HCT116 (cell line): ENCODE data around the gene EFCAB8. TPM values are rescaled to one million over a fixed set of nuclear protein-coding genes. Genes with fewer than 3 reads are reported as not detected.

Experiments
- ATAC-seq: fragments of 200-7000 bp; cut with Tn5 transposase; 2 replicates; pipeline ENCODE4 v1.9.1; 2020; ENCODE audit warnings: mild to moderate bottlenecking, moderate library complexity
- BruUV-seq: library from RNA; stranded (reverse); fragments of 400-500 nt; replicated peaks from 2 replicates; lab custom pipeline; 2021; lab: Mats Ljungman, UMichigan
- CTCF ChIA-PET: fragments of 300-600 bp; sonication (Branson Sonifier 250); formaldehyde crosslinking; loops from one replicate; lab custom pipeline; 2021; ENCODE audit warnings: antibody characterized with exemption; lab: Charles Lee
- POLR2A ChIA-PET: fragments of 300-600, 350-600 bp; sonication (Branson Sonifier 250); formaldehyde crosslinking; loops from one replicate; lab custom pipeline; 2021; ENCODE audit warnings: antibody characterized with exemption; lab: Charles Lee
- RAD21 ChIA-PET, 2 experiments: fragments of 300-600 bp; sonication (Branson Sonifier 250); formaldehyde crosslinking; loops; one replicate each; lab custom pipeline; 2023; ENCODE audit warnings: low total read pairs in 2 of 2; ENCODE audit not compliant: uncharacterized antibody in 2 of 2, unreplicated experiment in 2 of 2, low non-redundant PET in 1 of 2; lab: Charles Lee
- DNase-seq: peaks from one replicate; pipeline ENCODE4 v3.0.0-alpha.2; 2010; ENCODE audit warnings: low read depth, low spot score
- H2AFZ ChIP-seq: fragments of 200-600 bp; shearing (Covaris generic), sonication (generic); 2 replicates; pipeline ENCODE4 v1.6.1; 2017; ENCODE audit warnings: low read depth, mixed run types, mixed read lengths, antibody characterized with exemption, low read length; ENCODE audit not compliant: poor library complexity, severe bottlenecking
- H3K27ac ChIP-seq: 2 replicates; pipeline ENCODE4 v1.5.1; 2012; ENCODE audit warnings: low read depth, low read length
- H3K27me3 ChIP-seq: fragments of 200-600 bp; sonication (generic); 2 replicates; pipeline ENCODE4 v1.6.1; 2016; ENCODE audit warnings: mixed run types, low read length, mixed read lengths; ENCODE audit not compliant: insufficient read depth
- H3K36me3 ChIP-seq, 2 experiments: fragments of 200-500 bp in 1 of 2; fragments of 200-600 bp in 1 of 2; sonication (Bioruptor generic) in 1 of 2; sonication (generic) in 1 of 2; 2 replicates each; pipeline versions ENCODE4 v1.5.1 to v1.6.1; 2014 to 2016; ENCODE audit warnings: low read length in 2 of 2, inconsistent platforms in 1 of 2, mixed read lengths in 1 of 2, mixed run types in 1 of 2; ENCODE audit not compliant: insufficient read depth in 2 of 2, control insufficient read depth in 1 of 2
- H3K4me1 ChIP-seq, 2 experiments: fragments of 200-600 bp in 1 of 2; sonication (generic) in 1 of 2; 2 replicates each; pipeline versions ENCODE4 v1.5.1 to v1.6.1; 2012 to 2017; ENCODE audit warnings: low read length in 2 of 2, inconsistent platforms in 1 of 2, mild to moderate bottlenecking in 1 of 2, mixed read lengths in 1 of 2, mixed run types in 1 of 2, moderate library complexity in 1 of 2; ENCODE audit not compliant: insufficient read depth in 2 of 2, control insufficient read depth in 1 of 2
- H3K4me2 ChIP-seq: fragments of 200-600 bp; sonication (generic); 2 replicates; pipeline ENCODE4 v1.6.1; 2017; ENCODE audit warnings: mixed run types, low read length, mixed read lengths
- H3K4me3 ChIP-seq, 2 experiments: fragments of 200-600 bp in 1 of 2; sonication (generic) in 1 of 2; replicated peaks in 1 of 2; 2 replicates each; pipeline ENCODE4 v1.5.1; 2011 to 2016; ENCODE audit warnings: low read length in 2 of 2, control low read depth in 1 of 2, low read depth in 1 of 2, mild to moderate bottlenecking in 1 of 2, mixed read lengths in 1 of 2, mixed run types in 1 of 2
- H3K79me2 ChIP-seq: fragments of 200-600 bp; sonication (generic); 2 replicates; pipeline ENCODE4 v1.6.1; 2017; ENCODE audit warnings: mild to moderate bottlenecking, mixed run types, low read length, moderate library complexity, mixed read lengths; ENCODE audit not compliant: insufficient read depth
- H3K9ac ChIP-seq: fragments of 200-600 bp; sonication (generic); 2 replicates; pipeline ENCODE4 v1.6.1; 2016; ENCODE audit warnings: low read length, mixed read lengths
- H3K9me2 ChIP-seq: fragments of 200-600 bp; sonication (generic), shearing (Covaris generic); 2 replicates; pipeline ENCODE4 v1.6.1; 2017; ENCODE audit warnings: mixed run types, mild to moderate bottlenecking, moderate library complexity; ENCODE audit not compliant: insufficient read depth
- H3K9me3 ChIP-seq, 2 experiments: fragments of 200-500 bp in 1 of 2; fragments of 200-600 bp in 1 of 2; sonication (Bioruptor generic) in 1 of 2; sonication (generic) in 1 of 2; 2 replicates each; pipeline ENCODE4 v1.6.1; 2014 to 2017; ENCODE audit warnings: low read length in 2 of 2, mixed read lengths in 2 of 2, inconsistent platforms in 1 of 2, low read depth in 1 of 2, mild to moderate bottlenecking in 1 of 2, mixed run types in 1 of 2, moderate library complexity in 1 of 2; ENCODE audit not compliant: control insufficient read depth in 1 of 2, insufficient read depth in 1 of 2
- H4K20me1 ChIP-seq: fragments of 200-600 bp; sonication (generic), shearing (Covaris generic); 2 replicates; pipeline ENCODE4 v1.6.1; 2017; ENCODE audit warnings: mixed run types, mild to moderate bottlenecking, moderate library complexity; ENCODE audit not compliant: insufficient read depth
- CBX3 ChIP-seq: IDR thresholded peaks from 2 replicates; pipeline ENCODE4 v1.6.1; 2012; ENCODE audit warnings: low read depth
- CEBPB ChIP-seq: IDR thresholded peaks from 2 replicates; pipeline ENCODE4 v1.6.1; 2012; ENCODE audit warnings: low read depth
- CTCF ChIP-seq, 3 experiments: fragments of 200-600 bp in 1 of 3; sonication (generic) in 1 of 3; IDR thresholded peaks in 2 of 3; conservative IDR thresholded peaks in 1 of 3; 2 replicates each; pipeline ENCODE4 v1.5.1; 2012 to 2017; ENCODE audit warnings: low read depth in 2 of 3, low read length in 2 of 3, antibody characterized with exemption in 1 of 3, borderline replicate concordance in 1 of 3, control low read depth in 1 of 3, mild to moderate bottlenecking in 1 of 3, mixed read lengths in 1 of 3, mixed run types in 1 of 3, moderate library complexity in 1 of 3; ENCODE audit not compliant: insufficient read depth in 1 of 3
- EGR1 ChIP-seq: IDR thresholded peaks from 2 replicates; pipeline ENCODE4 v1.6.1; 2012; ENCODE audit warnings: low read depth
- ELF1 ChIP-seq: IDR thresholded peaks from 2 replicates; pipeline ENCODE4 v1.6.1; 2012; ENCODE audit warnings: low read depth, borderline replicate concordance
- POLR2A ChIP-seq: IDR thresholded peaks from 2 replicates; pipeline ENCODE4 v1.7.0; 2011; ENCODE audit warnings: borderline replicate concordance; ENCODE audit not compliant: insufficient read depth, insufficient read length; ENCODE audit errors: extremely low read depth
- REST ChIP-seq: IDR thresholded peaks from 2 replicates; pipeline ENCODE4 v1.6.1; 2012; ENCODE audit warnings: low read depth
- YY1 ChIP-seq: IDR thresholded peaks from 2 replicates; pipeline ENCODE4 v1.6.1; 2011; ENCODE audit warnings: low read length, low read depth, moderate library complexity, mild to moderate bottlenecking; ENCODE audit not compliant: insufficient replicate concordance; ENCODE audit errors: extremely low read depth
- ZNF274 ChIP-seq: fragments of 200-500 bp; sonication (Bioruptor generic); IDR thresholded peaks from 2 replicates; pipeline ENCODE4 v1.6.1; 2014; ENCODE audit warnings: mild to moderate bottlenecking, low read depth, low read length, inconsistent platforms
- intact Hi-C: fragments of 100-400 bp; cut with micrococcal nuclease; formaldehyde crosslinking; loops from 2 replicates; pipeline ENCODE4 v1.10.0; 2022
- total RNA-seq: library from RNA; stranded (reverse); gene quantifications from one replicate; pipeline ENCODE4 v1.2.1, GENCODE V29; 2021; ENCODE audit not compliant: unreplicated experiment
- TF ChIP-seq, protein P1 (sequence below): IDR thresholded peaks from 2 replicates; pipeline ENCODE4 v1.6.1; 2012
- TF ChIP-seq, protein P2 (sequence below): IDR thresholded peaks from 2 replicates; pipeline ENCODE4 v1.6.1; 2012
- TF ChIP-seq, protein P3 (sequence below): IDR thresholded peaks from 2 replicates; pipeline ENCODE4 v1.6.1; 2011; ENCODE audit warnings: mild to moderate bottlenecking, low read length, moderate library complexity; ENCODE audit not compliant: insufficient replicate concordance; ENCODE audit errors: extremely low read depth

EFCAB8 gene
- total RNA-seq, 1 experiment from 2014 or later: 0.42 TPM

- Histone ChIP-seq H3K27ac (no peak overlapping the region), H3K4me2 (no peak overlapping the region), H4K20me1 (no peaks in the 10 kb centered on the region), H3K36me3 (no peaks in the 10 kb centered on the region), H3K9ac (no peak overlapping the region), H3K27me3 (no peaks in the 10 kb centered on the region), H3K9me3 (no peaks in the 10 kb centered on the region), H3K4me1 (no peaks in the 10 kb centered on the region), H2AFZ (no peak overlapping the region), H3K79me2 (no peaks in the 10 kb centered on the region), H3K4me3 (no peak overlapping the region), H3K9me2 (no peaks in the 10 kb centered on the region)
- CTCF ChIA-PET: no interaction called here
- DNase-seq: no peak
- ATAC-seq: no peak
- TF ChIP-seq, protein P1, sequence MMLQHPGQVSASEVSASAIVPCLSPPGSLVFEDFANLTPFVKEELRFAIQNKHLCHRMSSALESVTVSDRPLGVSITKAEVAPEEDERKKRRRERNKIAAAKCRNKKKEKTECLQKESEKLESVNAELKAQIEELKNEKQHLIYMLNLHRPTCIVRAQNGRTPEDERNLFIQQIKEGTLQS: no peak
- TF ChIP-seq EGR1: no peak
- no peak for TF ChIP-seq CEBPB
- no peak for TF ChIP-seq YY1
- no peak for TF ChIP-seq POLR2A
- TF ChIP-seq ELF1: no peak
- TF ChIP-seq CBX3: no peak
- no peak for TF ChIP-seq CTCF (IDR thresholded peaks at IDR 0.05 in 2 of 3, conservative IDR thresholded peaks at IDR 0.05 in 1 of 3; ENCODE audit: borderline replicate concordance in 1 of 3, insufficient read depth in 1 of 3, low read depth in 2 of 3, low read length in 2 of 3)
- no peak for TF ChIP-seq ZNF274
- RAD21 ChIA-PET: no interaction called here
- no TSS peak for BruUV-seq
- POLR2A ChIA-PET: no interaction called here
- intact Hi-C loops: no loop called here
Measured at GRCh38 chr20:32930181-32930580, 71.5 kb downstream of the EFCAB8 start.

- no peak overlapping the region for H3K9ac ChIP-seq
- no peaks in the 10 kb centered on the region for H3K9me3 ChIP-seq
- no peaks in the 10 kb centered on the region for H3K4me1 ChIP-seq
- no peak overlapping the region for H3K4me3 ChIP-seq
- H3K36me3 ChIP-seq: no peaks in the 10 kb centered on the region
- no peak for ATAC-seq
- intact Hi-C loops: no loop called here
- ChIA-PET POLR2A (no interaction called here), RAD21 (no interaction called here), CTCF (no interaction called here)
- H3K4me2 ChIP-seq: no peak overlapping the region
- no peaks in the 10 kb centered on the region for H3K9me2 ChIP-seq
- no peak overlapping the region for H2AFZ ChIP-seq
- no peaks in the 10 kb centered on the region for H4K20me1 ChIP-seq
- DNase-seq: no peak
- no peaks in the 10 kb centered on the region for H3K27me3 ChIP-seq
- no peak overlapping the region for H3K27ac ChIP-seq
- no TSS peak for BruUV-seq
- no peaks in the 10 kb centered on the region for H3K79me2 ChIP-seq
- TF ChIP-seq, protein P2, sequence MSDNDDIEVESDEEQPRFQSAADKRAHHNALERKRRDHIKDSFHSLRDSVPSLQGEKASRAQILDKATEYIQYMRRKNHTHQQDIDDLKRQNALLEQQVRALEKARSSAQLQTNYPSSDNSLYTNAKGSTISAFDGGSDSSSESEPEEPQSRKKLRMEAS: no peak
- TF ChIP-seq, protein P3, sequence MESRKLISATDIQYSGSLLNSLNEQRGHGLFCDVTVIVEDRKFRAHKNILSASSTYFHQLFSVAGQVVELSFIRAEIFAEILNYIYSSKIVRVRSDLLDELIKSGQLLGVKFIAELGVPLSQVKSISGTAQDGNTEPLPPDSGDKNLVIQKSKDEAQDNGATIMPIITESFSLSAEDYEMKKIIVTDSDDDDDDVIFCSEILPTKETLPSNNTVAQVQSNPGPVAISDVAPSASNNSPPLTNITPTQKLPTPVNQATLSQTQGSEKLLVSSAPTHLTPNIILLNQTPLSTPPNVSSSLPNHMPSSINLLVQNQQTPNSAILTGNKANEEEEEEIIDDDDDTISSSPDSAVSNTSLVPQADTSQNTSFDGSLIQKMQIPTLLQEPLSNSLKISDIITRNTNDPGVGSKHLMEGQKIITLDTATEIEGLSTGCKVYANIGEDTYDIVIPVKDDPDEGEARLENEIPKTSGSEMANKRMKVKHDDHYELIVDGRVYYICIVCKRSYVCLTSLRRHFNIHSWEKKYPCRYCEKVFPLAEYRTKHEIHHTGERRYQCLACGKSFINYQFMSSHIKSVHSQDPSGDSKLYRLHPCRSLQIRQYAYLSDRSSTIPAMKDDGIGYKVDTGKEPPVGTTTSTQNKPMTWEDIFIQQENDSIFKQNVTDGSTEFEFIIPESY: no peak
- no peak for TF ChIP-seq REST
Measured at GRCh38 chr20:32930701-32931100, 72.0 kb downstream of the EFCAB8 start.
